Measurements from ENCODE around the gene B4GALNT4. TPM values are rescaled to one million over a fixed set of nuclear protein-coding genes. Genes with fewer than 3 reads are reported as not detected.
"Not testable (repeated sequence)": the region's sequence is repeated elsewhere in the genome, so short reads cannot be mapped to it uniquely, and the experiment has no call there.

The B4GALNT4 gene
- polyA plus RNA-seq, 1 donor: 12.4 TPM

DNA sequence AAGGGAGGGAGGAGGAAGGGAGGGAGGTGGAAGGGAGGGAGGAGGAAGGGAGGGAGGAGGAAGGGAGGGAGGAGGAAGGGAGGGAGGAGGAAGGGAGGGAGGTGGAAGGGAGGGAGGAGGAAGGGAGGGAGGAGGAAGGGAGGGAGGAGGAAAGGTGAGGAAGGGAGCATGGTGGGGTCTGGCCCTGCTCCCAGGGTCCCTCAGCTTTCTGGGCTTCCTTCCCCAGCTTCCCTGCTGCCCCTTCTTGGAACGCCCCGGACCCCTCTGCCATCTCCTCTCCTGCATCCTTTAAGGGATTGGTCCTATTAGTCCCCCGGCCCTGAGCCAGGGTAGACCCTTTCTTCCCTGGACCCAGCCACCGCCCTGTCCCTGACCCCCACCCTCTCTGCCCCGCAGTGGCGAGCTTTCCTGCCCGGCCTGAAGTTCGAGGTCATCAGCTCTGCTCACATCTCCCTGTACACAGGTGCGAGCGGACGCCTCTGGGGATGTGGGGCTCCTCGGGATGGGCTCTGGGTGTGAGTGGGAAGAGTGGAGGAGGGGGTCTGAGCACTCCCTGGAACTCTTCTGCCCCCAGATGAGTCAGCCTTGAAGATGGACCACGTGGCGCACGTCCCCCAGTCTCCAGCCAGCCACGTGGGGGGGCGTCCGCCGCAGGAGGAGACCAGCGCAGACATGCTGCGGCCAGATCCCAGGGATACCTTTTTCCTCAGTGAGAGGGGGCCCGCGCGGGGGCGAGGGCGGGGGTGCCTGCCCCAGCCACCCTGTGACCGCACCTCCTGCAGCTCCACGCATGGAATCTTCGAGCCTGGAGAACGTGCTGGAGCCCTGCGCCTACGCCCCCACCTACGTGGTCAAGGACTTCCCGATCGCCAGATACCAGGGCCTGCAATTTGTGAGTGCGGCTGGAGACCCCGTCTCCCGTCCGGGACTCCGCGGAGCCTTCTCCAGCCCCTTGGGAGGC lies 6.0 kb downstream of the B4GALNT4 start:
- no peak for DNase-seq

DNA sequence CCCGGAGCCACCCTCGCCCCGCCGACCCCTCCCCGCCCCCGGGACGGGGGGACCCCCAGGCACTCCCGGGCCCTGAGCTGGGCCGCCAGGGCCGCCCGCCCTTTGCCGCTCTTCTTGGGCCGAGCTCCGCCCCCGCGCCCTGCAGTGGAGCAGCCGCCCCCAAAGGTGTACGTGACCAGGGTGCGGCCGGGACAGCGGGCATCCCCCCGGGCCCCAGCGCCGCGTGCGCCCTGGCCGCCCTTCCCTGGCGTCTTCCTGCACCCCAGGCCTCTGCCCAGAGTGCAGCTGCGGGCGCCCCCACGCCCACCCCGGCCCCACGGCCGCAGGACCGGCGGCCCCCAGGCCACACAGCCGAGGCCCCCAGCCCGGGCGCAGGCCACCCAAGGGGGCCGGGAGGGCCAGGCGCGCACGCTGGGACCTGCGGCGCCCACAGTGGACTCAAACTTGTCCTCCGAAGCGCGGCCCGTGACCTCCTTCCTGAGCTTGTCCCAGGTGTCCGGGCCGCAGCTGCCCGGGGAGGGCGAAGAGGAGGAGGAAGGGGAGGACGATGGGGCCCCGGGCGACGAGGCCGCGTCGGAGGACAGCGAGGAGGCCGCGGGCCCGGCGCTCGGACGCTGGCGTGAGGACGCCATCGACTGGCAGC lies 7.4 kb downstream of the B4GALNT4 start:
- no peak for DNase-seq

- no peak for DNase-seq
These were observed 8.0 kb downstream of the B4GALNT4 start for GRCh38 chr11:377174-377865.

DNA sequence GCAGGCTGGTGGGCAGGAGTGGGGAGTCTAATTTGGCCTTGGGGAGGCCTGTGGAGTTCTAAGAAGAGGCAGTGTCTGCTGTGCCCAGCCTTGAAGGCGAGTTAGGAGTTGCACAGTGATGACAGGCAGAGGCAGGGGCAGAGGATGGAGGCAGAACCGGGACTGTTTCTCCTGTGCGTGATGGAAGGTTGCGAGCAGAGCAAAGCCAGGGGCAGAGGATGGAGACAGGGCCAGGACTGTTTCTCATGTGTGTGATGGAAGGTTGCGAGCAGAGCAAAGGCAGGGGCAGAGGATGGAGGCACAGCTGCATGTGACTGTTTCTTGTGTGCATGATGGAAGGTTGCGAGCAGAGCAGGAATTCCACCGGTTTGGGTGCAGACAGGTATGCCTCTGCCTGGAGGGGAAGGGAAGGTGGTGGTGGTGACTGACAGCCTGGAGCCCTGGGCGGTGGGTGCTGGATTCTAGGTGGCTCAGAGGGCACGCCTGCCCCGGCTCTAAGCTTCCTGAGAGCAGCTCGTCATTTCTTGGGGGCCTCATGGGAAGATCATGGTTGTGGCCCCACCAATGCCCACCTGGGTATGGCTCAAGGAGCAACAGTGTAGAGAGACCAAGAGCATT lies 8.7 kb downstream of the B4GALNT4 start:
- DNase-seq: no peak

- no peak for DNase-seq
These were observed 10.2 kb downstream of the B4GALNT4 start for GRCh38 chr11:379205-380094.

GRCh38 chr11:380095-380480 lies 10.8 kb downstream of the B4GALNT4 start:
- no peak for DNase-seq

DNA sequence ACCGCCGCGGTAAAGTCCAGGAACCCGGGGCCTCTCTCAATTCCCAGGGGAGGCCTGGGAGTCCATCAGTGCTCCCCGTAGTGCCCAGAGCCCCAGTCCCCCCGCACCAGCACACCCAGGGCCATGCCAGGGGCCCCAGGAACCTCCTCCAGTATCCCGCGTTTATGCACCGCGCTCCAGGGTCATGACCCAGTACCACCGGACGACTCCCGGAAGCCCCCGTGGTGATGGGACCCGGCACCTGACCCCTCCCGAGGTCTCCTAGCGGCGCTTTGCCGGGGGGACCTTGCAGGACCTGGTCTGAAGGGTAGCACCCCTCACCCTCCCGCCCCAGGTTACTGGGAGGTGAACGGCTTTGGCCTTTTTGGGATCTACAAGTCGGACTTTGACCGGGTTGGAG lies 11.2 kb downstream of the B4GALNT4 start:
- no peak for DNase-seq

DNA sequence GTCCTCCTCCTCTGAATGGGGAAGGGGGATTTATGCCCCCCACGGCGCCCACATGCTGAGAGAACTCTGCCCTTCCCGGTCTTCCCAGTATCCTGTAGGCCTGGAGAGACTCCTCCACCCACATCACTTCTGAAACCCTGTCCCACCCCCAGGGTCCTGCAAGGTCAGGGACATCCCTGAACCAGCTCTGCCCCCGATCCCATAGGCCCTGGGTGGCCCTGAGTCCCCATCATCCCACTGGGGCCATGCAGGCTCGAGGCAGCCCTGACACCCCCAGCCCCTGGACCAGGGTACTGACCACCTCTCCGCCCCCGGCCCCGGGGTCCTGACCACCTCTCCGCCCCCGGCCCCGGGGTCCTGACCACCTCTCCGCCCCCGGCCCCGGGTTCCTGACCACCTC lies 11.7 kb downstream of the B4GALNT4 start:
- DNase-seq: no peak

DNA sequence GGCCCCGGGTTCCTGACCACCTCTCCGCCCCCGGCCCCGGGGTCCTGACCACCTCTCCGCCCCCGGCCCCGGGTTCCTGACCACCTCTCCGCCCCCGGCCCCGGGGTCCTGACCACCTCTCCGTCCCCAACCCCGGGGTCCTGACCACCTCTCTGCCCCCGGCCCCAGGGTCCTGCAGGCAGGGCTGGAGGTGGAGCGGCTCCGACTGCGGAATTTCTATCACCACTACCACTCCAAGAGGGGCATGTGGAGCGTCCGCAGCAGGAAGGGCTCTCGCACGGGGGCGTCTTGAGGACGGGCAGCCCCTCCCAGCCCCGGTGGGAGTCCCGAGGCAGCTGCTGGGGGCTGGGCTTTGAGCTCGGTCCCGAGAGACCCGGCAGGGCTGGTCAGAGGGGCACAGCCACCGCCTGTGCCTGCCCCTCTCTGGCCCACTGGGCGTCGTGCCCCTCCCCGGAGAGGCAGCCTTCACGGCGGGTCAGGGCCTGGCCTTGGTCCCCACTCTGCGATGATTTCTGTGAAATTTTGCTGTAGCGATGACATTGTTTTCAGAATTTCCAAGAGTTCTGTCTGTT lies 12.3 kb downstream of the B4GALNT4 start:
- no peak for DNase-seq

DNA sequence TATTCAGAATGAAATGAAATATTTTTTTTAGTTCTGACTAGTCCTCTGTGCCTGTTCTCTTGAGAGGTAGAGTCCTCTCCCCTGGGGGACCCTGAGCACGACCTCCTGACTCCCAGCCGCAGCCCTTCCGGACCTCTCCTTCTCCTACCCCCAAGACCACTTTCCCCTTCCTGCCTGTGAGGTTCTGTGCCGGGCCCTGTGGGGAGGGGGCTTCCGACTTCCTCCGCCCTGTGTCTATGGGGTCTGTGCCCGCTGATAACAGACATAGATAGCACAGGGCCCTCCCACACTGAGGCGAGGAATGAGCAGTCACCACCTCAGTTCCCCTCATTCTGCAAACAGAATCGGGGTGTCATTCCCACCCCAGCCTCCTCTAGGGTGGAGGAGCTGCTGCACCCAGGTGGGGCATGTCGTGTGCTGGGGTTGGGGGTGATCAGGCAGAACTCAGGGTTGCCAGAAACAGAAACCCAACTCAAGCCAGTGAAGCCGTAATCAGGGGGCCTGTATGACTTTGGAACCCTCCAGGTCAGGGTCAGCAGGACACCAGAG lies 12.9 kb downstream of the B4GALNT4 start:
- DNase-seq: no peak

- no peak for DNase-seq
These were observed 14.1 kb downstream of the B4GALNT4 start for GRCh38 chr11:383431-383830.

DNA sequence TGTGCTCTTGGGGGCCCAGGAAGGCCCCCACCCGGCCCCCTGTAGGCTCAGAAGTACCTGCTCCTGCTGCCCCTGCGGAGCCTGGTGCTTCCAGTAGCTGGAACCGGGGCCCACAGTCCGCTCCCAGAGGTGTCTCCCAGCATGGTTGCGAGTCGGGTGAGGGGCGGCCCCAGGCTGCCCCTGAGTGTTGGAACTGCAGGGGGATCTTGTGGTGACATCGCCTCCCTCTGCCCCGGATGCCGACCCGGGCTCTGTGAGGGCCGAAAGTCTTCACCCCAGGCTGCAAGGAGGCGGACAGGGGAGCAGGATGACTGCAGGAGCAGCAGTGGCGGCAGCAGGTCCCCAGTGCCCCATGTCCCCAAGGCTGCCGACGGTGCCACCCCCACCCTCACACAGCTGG lies 15.2 kb downstream of the B4GALNT4 start:
- DNase-seq: no peak

DNA sequence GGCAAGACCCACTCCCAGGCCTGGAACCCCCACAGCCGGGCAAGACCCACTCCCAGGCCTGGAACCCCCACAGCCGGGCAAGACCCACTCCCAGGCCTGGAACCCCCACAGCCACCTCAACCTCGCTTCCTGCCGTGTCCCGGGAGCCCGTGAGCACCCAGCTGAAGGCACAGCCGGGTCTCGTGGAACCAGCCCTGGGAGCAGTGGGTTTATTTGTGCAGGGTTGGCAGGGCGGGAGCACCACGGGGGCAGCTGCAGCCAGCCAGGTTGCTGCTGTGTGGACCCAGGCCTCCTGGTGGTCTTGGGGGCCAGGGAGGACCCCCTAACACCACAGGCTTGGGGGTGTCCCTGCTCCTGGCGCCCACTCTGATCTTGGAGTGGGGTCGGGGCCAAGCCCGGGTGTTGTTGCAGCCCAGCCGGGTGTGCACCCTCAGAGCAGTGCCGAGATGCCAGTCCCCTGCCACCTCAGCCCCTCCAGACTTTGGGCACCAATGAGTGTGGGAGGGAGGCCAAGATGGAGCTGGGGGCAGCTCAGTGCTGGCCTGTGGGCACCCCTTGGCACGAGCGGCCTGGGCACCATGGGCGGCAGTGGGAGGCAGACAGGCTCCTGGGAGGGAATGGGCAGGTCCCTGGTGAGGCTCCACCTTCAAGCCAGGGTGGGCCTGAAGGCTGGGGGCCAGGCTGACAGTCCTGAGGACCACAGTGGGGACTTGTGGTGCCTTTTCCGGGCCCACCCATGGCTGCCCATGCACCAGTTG lies 16.5 kb downstream of the B4GALNT4 start:
- no peak for DNase-seq

DNA sequence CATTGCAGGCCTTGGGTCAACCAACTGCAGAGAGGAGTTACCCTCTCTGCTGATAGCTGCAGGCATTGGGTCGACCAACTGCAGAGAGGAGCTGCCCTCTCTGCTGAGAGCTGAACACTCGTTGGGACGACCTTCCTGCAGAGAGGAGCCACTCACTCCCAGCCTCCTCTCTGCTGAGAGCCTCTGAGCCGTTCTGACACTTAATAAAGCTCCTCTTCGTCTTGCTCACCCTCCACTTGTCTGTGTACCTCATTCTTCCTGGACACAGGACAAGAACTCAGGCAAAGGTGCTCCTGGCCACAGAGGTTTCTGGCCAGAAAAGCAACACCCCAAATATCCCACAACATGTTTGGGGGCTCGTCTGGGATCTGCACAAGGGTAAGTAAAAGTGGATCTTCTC lies 17.2 kb downstream of the B4GALNT4 start:
- DNase-seq: no peak

DNA sequence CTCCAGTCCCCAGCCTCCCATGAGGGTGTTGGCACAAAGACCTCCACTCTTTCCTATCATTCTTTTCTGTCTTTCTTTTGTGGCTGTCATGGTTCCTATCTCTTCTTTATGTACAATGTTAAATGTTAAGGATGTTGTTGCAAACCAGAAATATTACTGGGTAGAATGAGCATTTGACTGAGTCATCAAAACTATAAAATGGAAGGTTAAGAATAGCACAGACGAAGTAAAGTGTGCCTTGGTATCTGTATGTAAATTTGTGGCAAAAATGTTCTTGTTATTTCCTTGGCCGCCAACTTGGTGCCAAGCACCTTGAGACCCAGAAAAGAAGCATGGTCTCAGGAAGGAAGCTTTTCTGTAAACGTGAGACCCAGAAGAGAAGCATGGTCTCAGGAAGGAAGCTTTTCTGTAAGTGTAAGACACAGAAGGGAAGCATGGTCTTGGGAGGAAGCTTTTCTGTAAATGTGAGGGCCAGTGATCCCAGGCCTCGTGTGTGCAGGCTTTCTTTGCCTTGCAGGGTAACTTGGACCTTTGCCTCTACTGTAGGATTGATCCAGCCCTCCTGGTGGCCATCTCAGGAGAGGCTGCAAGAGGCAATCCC lies 18.0 kb downstream of the B4GALNT4 start:
- DNase-seq: no peak

DNA sequence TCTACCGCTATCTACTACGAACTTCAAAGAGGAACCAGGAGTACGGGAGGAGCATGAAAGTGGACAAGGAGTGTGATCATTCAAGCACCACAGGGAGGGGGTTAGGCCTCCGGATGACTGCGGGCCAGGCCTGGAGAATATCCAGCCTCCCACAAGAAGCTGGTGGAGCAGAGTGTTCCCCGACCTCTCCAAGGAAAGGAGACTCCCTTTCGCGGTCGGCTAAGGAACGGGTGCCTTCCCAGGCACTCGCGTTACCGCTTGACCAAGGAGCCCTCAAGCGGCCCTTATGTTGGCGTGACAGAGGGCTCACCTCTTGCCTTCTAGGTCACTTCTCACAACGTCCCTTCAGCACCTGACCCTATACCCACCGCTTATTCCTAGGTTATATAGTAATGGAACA lies 20.1 kb downstream of the B4GALNT4 start:
- not testable (repeated sequence) for DNase-seq

DNA sequence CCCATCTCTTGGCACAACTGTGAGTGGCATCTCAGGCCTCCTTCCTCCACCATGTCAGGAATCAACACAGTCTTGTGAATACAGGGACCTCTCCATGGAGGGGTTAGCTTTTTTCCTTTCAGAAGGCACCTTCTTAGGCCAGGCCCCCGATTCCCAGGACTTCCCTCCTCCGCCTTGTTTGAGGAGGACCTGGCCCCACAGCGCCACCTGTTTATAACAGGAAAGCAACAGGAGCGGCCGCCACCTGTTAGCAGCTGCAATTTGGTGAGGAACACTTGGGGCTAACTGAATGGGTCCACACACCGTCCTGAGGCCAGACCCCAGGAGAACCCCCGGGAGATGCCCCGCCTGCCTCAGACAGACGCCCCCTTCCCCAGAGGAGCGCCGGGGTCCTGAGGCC lies 20.9 kb downstream of the B4GALNT4 start:
- DNase-seq: no peak

DNA sequence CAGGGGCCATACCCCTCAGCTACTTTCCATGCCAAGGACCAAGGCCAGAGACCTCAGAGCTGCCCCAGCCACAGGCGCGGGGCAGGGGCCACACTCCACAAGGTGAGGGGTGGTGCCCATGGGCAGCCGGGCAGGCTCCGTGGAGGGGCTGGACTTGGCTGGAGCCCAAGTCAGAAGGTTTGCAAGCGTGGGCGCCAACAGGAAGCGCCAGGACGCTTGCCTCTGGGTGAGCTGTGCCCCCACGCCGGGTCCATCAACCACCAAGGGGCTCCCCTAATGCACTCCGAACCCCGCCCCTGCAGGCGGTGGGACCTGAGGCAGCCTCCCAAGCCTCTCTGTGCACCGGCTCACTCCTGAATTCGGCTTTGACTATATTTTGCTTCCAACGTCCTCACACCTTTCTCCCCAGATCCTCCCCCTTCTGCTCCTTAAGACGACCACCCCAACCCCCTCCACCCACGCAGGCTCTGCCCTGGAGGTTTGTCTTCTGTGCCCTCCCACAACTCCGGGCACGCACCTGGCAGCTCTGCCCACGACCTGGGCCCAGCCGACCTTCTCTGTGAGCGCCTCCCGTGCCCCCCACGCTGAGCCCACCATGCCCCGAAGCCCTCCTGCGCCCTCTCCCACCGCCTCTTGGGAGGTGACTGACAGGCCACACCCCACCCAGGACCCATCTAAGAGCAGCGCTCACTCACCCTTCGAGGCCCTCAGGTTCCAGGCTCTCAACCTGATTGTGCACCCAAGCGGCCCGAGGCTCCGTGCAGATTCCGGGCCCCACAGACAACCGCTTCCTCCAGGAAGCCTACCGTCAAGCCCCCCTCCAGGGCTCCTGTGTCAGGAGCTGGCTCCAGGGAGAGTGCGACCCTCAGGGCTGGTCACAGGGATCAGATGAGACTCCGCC lies 22.1 kb downstream of the B4GALNT4 start:
- no peak for DNase-seq
